DOHH2 (cell line): ENCODE results near the gene ARHGAP44.

Experiments
- H3F3A ChIP-seq: fragments of 200-600 bp; sonication (generic), shearing (Covaris generic); 2 replicates; pipeline ENCODE4 v1.6.0; 2016; ENCODE audit warnings: antibody characterized with exemption, mild to moderate bottlenecking; ENCODE audit not compliant: control insufficient read depth, insufficient read depth
- H3K27ac ChIP-seq: fragments of 200-600 bp; sonication (generic); 2 replicates; pipeline ENCODE4 v1.5.1; 2014; ENCODE audit warnings: low read depth, mild to moderate bottlenecking, low read length, moderate library complexity
- H3K27me3 ChIP-seq: fragments of 200-600 bp; sonication (generic); 2 replicates; pipeline ENCODE4 v1.6.1; 2014; ENCODE audit warnings: mild to moderate bottlenecking, low read length, mixed read lengths; ENCODE audit not compliant: control insufficient read depth
- H3K36me3 ChIP-seq: fragments of 200-600 bp; sonication (generic); 2 replicates; pipeline ENCODE4 v1.6.1; 2014; ENCODE audit warnings: mild to moderate bottlenecking, low read length, moderate library complexity, mixed read lengths; ENCODE audit not compliant: control insufficient read depth
- H3K4me1 ChIP-seq: fragments of 200-600 bp; sonication (generic); 2 replicates; pipeline ENCODE4 v1.6.1; 2014; ENCODE audit warnings: mild to moderate bottlenecking, low read length, mixed read lengths; ENCODE audit not compliant: control insufficient read depth
- H3K4me2 ChIP-seq: fragments of 200-600 bp; sonication (generic); 2 replicates; pipeline ENCODE4 v1.6.0; 2014; ENCODE audit warnings: mild to moderate bottlenecking, low read length, moderate library complexity
- H3K4me3 ChIP-seq: fragments of 200-600 bp; sonication (generic); 2 replicates; pipeline ENCODE4 v1.5.1; 2014; ENCODE audit warnings: mild to moderate bottlenecking, low read length, mixed read lengths
- H3K79me2 ChIP-seq: fragments of 200-600 bp; sonication (generic); 2 replicates; pipeline ENCODE4 v1.6.1; 2014; ENCODE audit warnings: mild to moderate bottlenecking, low read length, mixed read lengths; ENCODE audit not compliant: control insufficient read depth
- H3K9me2 ChIP-seq: fragments of 200-600 bp; sonication (generic); replicated peaks from 2 replicates; pipeline ENCODE4 v1.6.1; 2014; ENCODE audit warnings: mild to moderate bottlenecking, low read length, mixed read lengths; ENCODE audit not compliant: control insufficient read depth
- H3K9me3 ChIP-seq: fragments of 200-600 bp; sonication (generic); 2 replicates; pipeline ENCODE4 v1.6.1; 2014; ENCODE audit warnings: antibody characterized with exemption, low read length, mixed read lengths; ENCODE audit not compliant: control insufficient read depth, insufficient read depth
- H4K20me1 ChIP-seq: fragments of 200-600 bp; sonication (generic); 2 replicates; pipeline ENCODE4 v1.6.0; 2014; ENCODE audit warnings: low read depth, mild to moderate bottlenecking, antibody characterized with exemption, low read length, moderate library complexity; ENCODE audit not compliant: control insufficient read depth, insufficient read depth
- CTCF ChIP-seq: fragments of 200-600 bp; sonication (generic); IDR thresholded peaks from one replicate; pipeline ENCODE4 v1.5.1; 2014; ENCODE audit warnings: antibody characterized with exemption, mild to moderate bottlenecking, low read depth, low read length; ENCODE audit not compliant: poor library complexity, severe bottlenecking
- EZH2phosphoT487 ChIP-seq: fragments of 200-600 bp; sonication (generic); IDR thresholded peaks from 2 replicates; pipeline ENCODE4 v1.6.1; 2017; ENCODE audit warnings: borderline replicate concordance, mild to moderate bottlenecking, antibody characterized with exemption, low read length, moderate library complexity, mixed read lengths

Gene ARHGAP44

GRCh38 chr17:12922120-12922519 is 132.8 kb downstream of the ARHGAP44 start:
- Histone ChIP-seq H3F3A (no peaks in the 10 kb centered on the region), H3K4me3 (no peak overlapping the region), H3K9me2 (no peaks in the 10 kb centered on the region), H3K36me3 (no peaks in the 10 kb centered on the region), H3K9me3 (no peaks in the 10 kb centered on the region), H3K4me2 (no peak overlapping the region), H3K27me3 (no peaks in the 10 kb centered on the region), H4K20me1 (no peaks in the 10 kb centered on the region), H3K79me2 (no peaks in the 10 kb centered on the region), H3K27ac (no peak overlapping the region), H3K4me1 (peaks cover 6% of the 10 kb centered on the region)
- TF ChIP-seq CTCF (no peak), EZH2phosphoT487 (no peak)

DNA sequence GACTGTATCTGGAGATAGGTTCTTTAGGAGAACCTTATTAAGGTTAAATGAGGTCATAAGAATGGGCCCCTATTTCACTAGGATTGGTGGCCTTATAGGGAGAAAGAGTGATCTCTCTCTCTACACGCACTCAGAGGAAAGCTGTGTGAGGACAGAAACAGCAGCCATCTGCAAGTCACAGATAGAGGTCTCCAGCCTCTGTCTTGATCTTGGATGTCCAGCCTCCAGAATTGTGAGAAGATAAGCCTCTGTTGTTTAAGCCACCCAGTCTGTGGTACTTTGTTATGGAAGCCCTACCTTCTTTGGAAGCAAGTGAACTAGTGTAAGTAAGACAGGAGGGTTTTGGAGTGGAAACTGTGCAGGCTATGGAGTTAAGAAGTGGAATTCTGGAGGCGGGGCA is 135.3 kb downstream of the ARHGAP44 start:
- H3K79me2 ChIP-seq: no peaks in the 10 kb centered on the region
- peaks cover 15% of the 10 kb centered on the region for H3K4me1 ChIP-seq
- no peak for TF ChIP-seq CTCF
- no peak for TF ChIP-seq EZH2phosphoT487
- H3K27ac ChIP-seq: no peak overlapping the region
- H3F3A ChIP-seq: no peaks in the 10 kb centered on the region
- no peaks in the 10 kb centered on the region for H3K9me2 ChIP-seq
- no peak overlapping the region for H3K4me3 ChIP-seq
- H3K36me3 ChIP-seq: no peaks in the 10 kb centered on the region
- no peaks in the 10 kb centered on the region for H3K9me3 ChIP-seq
- no peak overlapping the region for H3K4me2 ChIP-seq
- H3K27me3 ChIP-seq: no peaks in the 10 kb centered on the region
- no peaks in the 10 kb centered on the region for H4K20me1 ChIP-seq

DNA sequence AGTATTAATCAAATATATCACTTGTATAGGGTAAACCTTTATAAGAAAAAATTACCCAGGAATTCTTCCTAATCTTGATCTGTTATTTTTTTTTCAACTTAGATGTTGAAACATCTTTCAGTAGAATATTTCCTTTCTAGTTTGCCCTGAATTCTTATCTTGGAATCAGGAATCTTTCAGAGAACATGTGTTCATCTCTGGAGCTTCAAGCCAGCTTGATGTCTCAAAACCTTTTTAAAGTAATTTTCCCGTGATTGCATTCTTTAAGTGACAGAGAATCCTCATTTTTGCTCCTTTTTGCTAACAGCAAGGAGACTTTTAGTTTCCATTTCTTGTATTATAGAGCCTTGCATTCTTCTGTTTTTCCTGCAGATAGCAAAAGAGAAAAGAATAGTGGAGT is 137.7 kb downstream of the ARHGAP44 start:
- H3K79me2 ChIP-seq: no peaks in the 10 kb centered on the region
- H4K20me1 ChIP-seq: no peaks in the 10 kb centered on the region
- no peaks in the 10 kb centered on the region for H3K36me3 ChIP-seq
- no peaks in the 10 kb centered on the region for H3K9me2 ChIP-seq
- no peak for TF ChIP-seq EZH2phosphoT487
- TF ChIP-seq CTCF: no peak
- H3K4me1 ChIP-seq: peaks cover 15% of the 10 kb centered on the region
- peak overlapping the region; percentile 30; the same call in 1 of the 2 replicates for H3K27ac ChIP-seq
- peak overlapping the region; percentile 33 for H3K4me2 ChIP-seq
- no peaks in the 10 kb centered on the region for H3K27me3 ChIP-seq
- no peaks in the 10 kb centered on the region for H3K9me3 ChIP-seq
- H3F3A ChIP-seq: no peaks in the 10 kb centered on the region
- H3K4me3 ChIP-seq: no peak overlapping the region
